Body of pancreas (tissue), 4 donors: Measurements from ENCODE around the gene LPP. TPM values are rescaled to one million over a fixed set of nuclear protein-coding genes. Genes with fewer than 3 reads are reported as not detected.

Experiments used
- ATAC-seq: fragments of 150-250 bp; one replicate; pipeline ENCODE4 v1.9.1; 2016
- DNase-seq, 4 donors: peaks; one replicate each; pipeline ENCODE4 v3.0.0-alpha.2; 2019
- H3K27ac ChIP-seq, 4 donors: fragments of 200-600 bp; sonication (generic); 1 replicate in 3 of 4; 2 replicates in 1 of 4; pipeline versions ENCODE4 v1.5.1 to v1.6.1; 2016 to 2019; ENCODE audit warnings: mild to moderate bottlenecking in 1 of 4, mixed read lengths in 1 of 4, moderate library complexity in 1 of 4
- H3K27me3 ChIP-seq, 2 donors: fragments of 200-600 bp; sonication (generic); one replicate each; pipeline ENCODE4 v1.6.0; 2016; ENCODE audit warnings: mild to moderate bottlenecking in 1 of 2
- H3K36me3 ChIP-seq, 2 donors: fragments of 200-600 bp; sonication (generic); replicated peaks in 1 of 2; 2 replicates each; pipeline ENCODE4 v1.5.1; 2016; ENCODE audit warnings: low read depth in 2 of 2; ENCODE audit not compliant: insufficient read depth in 1 of 2
- H3K4me1 ChIP-seq: fragments of 200-600 bp; sonication (generic); one replicate; pipeline ENCODE4 v1.6.0; 2016
- H3K4me3 ChIP-seq, 2 donors: fragments of 200-600 bp; sonication (generic); 1 replicate in 1 of 2; 2 replicates in 1 of 2; pipeline ENCODE4 v1.5.1; 2016 to 2019
- H3K9me3 ChIP-seq, 3 donors: fragments of 200-600 bp; sonication (generic); 1 replicate in 2 of 3; 2 replicates in 1 of 3; pipeline ENCODE4 v1.5.1; 2016
- POLR2A ChIP-seq, 3 donors: fragments of 450-650 bp; IDR thresholded peaks; one replicate each; pipeline ENCODE4 v1.6.1; 2016; ENCODE audit warnings: antibody characterized with exemption in 3 of 3, mild to moderate bottlenecking in 2 of 3
- WGBS, 2 donors: methylation state at CpG; one replicate each; pipeline ENCODE4 v1.1.5; 2017; 5-methylcytosine and 5-hydroxymethylcytosine counted together
- intact Hi-C: fragments of 100-400 bp; cut with DNase I; formaldehyde crosslinking; loops from one replicate; pipeline ENCODE4 v1.15.1; 2023
- total RNA-seq, 2 donors: library from RNA; depleted of rRNA; stranded (reverse); fragments of >200 nt; gene quantifications; one replicate each; pipeline ENCODE4 v1.1.0, GENCODE V29; 2016
- TF ChIP-seq, protein P1 (sequence below), 7 experiments: fragments of 450-650 bp in 4 of 7; fragments of 200-600 bp in 3 of 7; sonication (generic) in 3 of 7; IDR thresholded peaks; one replicate each; pipeline ENCODE4 v1.5.1; 2016 to 2019; ENCODE audit warnings: antibody characterized with exemption in 7 of 7

Gene LPP
- total RNA-seq, 2 donors from 2014 or later: 60.6 to 65.1 TPM

GRCh38 chr3:188769831-188770230 lies 615.9 kb downstream of the LPP start:
- DNase-seq (no peak), ATAC-seq (no peak)
- Histone ChIP-seq H3K4me3 (no peak overlapping the region), H3K27me3 (no peaks in the 10 kb centered on the region), H3K4me1 (peaks cover 27% of the 10 kb centered on the region), H3K27ac (no peak overlapping the region), H3K36me3 (no peaks in the 10 kb centered on the region), H3K9me3 (no peaks in the 10 kb centered on the region)
- 97 to 98% methylated on average over 3 of the region's 3 CpGs for WGBS, 2 donors
- intact Hi-C loops: no loop called here
- no peak for TF ChIP-seq POLR2A (IDR thresholded peaks at IDR 0.05)
- TF ChIP-seq, protein P1, sequence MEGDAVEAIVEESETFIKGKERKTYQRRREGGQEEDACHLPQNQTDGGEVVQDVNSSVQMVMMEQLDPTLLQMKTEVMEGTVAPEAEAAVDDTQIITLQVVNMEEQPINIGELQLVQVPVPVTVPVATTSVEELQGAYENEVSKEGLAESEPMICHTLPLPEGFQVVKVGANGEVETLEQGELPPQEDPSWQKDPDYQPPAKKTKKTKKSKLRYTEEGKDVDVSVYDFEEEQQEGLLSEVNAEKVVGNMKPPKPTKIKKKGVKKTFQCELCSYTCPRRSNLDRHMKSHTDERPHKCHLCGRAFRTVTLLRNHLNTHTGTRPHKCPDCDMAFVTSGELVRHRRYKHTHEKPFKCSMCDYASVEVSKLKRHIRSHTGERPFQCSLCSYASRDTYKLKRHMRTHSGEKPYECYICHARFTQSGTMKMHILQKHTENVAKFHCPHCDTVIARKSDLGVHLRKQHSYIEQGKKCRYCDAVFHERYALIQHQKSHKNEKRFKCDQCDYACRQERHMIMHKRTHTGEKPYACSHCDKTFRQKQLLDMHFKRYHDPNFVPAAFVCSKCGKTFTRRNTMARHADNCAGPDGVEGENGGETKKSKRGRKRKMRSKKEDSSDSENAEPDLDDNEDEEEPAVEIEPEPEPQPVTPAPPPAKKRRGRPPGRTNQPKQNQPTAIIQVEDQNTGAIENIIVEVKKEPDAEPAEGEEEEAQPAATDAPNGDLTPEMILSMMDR (IDR thresholded peaks at IDR 0.05): no peak

GRCh38 chr3:188772886-188773285 lies 618.9 kb downstream of the LPP start:
- 22 to 44% methylated on average over 3 of the region's 3 CpGs for WGBS, 2 donors
- H3K4me3 ChIP-seq: no peak overlapping the region
- intact Hi-C loops: no loop called here
- TF ChIP-seq POLR2A (IDR thresholded peaks at IDR 0.05): no peak
- TF ChIP-seq, protein P1 (IDR thresholded peaks at IDR 0.05): no peak
- no peaks in the 10 kb centered on the region for H3K36me3 ChIP-seq
- peak; percentile 63 to 86 (median 78) for DNase-seq
- peak; percentile 93 for ATAC-seq
- H3K4me1 ChIP-seq: peaks cover 45% of the 10 kb centered on the region
- no peaks in the 10 kb centered on the region for H3K27me3 ChIP-seq
- peak overlapping the region in 3 of 4 donors; percentile 24 to 56 (median 33) for H3K27ac ChIP-seq
- no peaks in the 10 kb centered on the region for H3K9me3 ChIP-seq

DNA sequence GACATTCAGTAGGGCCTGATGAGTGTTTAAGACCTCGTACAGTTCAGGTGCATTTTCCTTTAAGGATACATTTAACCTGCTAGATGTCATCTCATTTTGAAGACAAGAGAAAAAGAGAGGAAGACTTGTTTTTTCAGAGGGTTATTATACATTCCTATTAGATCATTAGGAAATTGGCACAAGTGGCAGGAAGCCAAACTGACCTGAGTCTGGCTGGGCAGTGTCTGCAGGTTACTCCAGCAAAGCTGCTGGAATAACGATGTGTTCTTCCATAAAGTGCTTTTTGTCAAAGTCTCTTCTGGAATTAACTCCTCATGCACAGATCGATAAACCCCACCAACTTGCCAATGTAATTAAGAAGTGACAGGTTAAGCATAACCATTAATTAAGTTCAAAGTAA lies 621.5 kb downstream of the LPP start:
- no peak for TF ChIP-seq POLR2A (IDR thresholded peaks at IDR 0.05)
- TF ChIP-seq, protein P1 (IDR thresholded peaks at IDR 0.05): no peak
- 62 to 63% methylated on average over 3 of the region's 3 CpGs for WGBS, 2 donors
- DNase-seq: peak; percentile 11 to 54 (median 36)

GRCh38 chr3:188776447-188776846 lies 622.5 kb downstream of the LPP start:
- DNase-seq (no peak), ATAC-seq (no peak)
- Histone ChIP-seq H3K4me3 (no peak overlapping the region), H3K9me3 (no peaks in the 10 kb centered on the region), H3K4me1 (peaks cover 58% of the 10 kb centered on the region), H3K27ac (no peak overlapping the region), H3K36me3 (no peaks in the 10 kb centered on the region), H3K27me3 (no peaks in the 10 kb centered on the region)
- TF ChIP-seq, protein P1 (IDR thresholded peaks at IDR 0.05): no peak
- WGBS, 2 donors: 45 to 82% methylated on average over 1 of the region's 1 CpG
- intact Hi-C loops: no loop called here

More for the DNA sequence above, 621.5 kb downstream of the LPP start:
- no peaks in the 10 kb centered on the region for H3K27me3 ChIP-seq
- H3K9me3 ChIP-seq: no peaks in the 10 kb centered on the region
- H3K27ac ChIP-seq: no peak overlapping the region
- no peak overlapping the region for H3K4me3 ChIP-seq
- H3K36me3 ChIP-seq: no peaks in the 10 kb centered on the region
- ATAC-seq: no peak
- intact Hi-C loops: no loop called here
- peaks cover 48% of the 10 kb centered on the region for H3K4me1 ChIP-seq

- no peaks in the 10 kb centered on the region for H3K9me3 ChIP-seq
- no peaks in the 10 kb centered on the region for H3K27me3 ChIP-seq
- H3K4me3 ChIP-seq: no peak overlapping the region
- no peak for TF ChIP-seq POLR2A (IDR thresholded peaks at IDR 0.05)
- TF ChIP-seq, protein P1 (IDR thresholded peaks at IDR 0.05): no peak
- no peak overlapping the region for H3K27ac ChIP-seq
- 90 to 97% methylated on average over 1 of the region's 1 CpG for WGBS, 2 donors
- intact Hi-C loops: no loop called here
- H3K36me3 ChIP-seq: no peaks in the 10 kb centered on the region
- DNase-seq: no peak
- ATAC-seq: no peak
- peaks cover 56% of the 10 kb centered on the region for H3K4me1 ChIP-seq
Observed at GRCh38 chr3:188778091-188778852, 624.3 kb downstream of the LPP start.
